ENCODE measurements around the gene SKOR1.

Gene SKOR1

GRCh38 chr15:67833710-67834511 is 8.6 kb downstream of the SKOR1 start:
- DNase-seq = peak; percentile 55

GRCh38 chr15:67834581-67835296 is 9.4 kb downstream of the SKOR1 start:
- DNase-seq = no peak

GRCh38 chr15:67835297-67836133 is 10.2 kb downstream of the SKOR1 start:
- DNase-seq = no peak

GRCh38 chr15:67836134-67836455 is 10.8 kb downstream of the SKOR1 start:
- DNase-seq = no peak

GRCh38 chr15:67836477-67836876 is 11.2 kb downstream of the SKOR1 start:
- peak; percentile 70 for DNase-seq

- DNase-seq = no peak
These were observed 11.6 kb downstream of the SKOR1 start for GRCh38 chr15:67836955-67837354.

- peak; percentile 61 for DNase-seq
These were observed 13.6 kb downstream of the SKOR1 start for GRCh38 chr15:67838789-67839332.

GRCh38 chr15:67839499-67839928 is 14.2 kb downstream of the SKOR1 start:
- DNase-seq = peak; percentile 60

GRCh38 chr15:67839929-67840748 is 14.8 kb downstream of the SKOR1 start, which contains the start of gene RNU6-1:
Gene RNU6-1, minus strand, starts transcription at chr15:67840045.
- DNase-seq = peak; percentile 96

GRCh38 chr15:67840749-67841512 is 15.6 kb downstream of the SKOR1 start:
- DNase-seq = no peak

- no peak for DNase-seq
These were observed 16.1 kb downstream of the SKOR1 start for GRCh38 chr15:67841513-67841762.

GRCh38 chr15:67843092-67843501 is 17.8 kb downstream of the SKOR1 start:
- DNase-seq = no peak

GRCh38 chr15:67843571-67844387 is 18.5 kb downstream of the SKOR1 start:
- no peak for DNase-seq

GRCh38 chr15:67845974-67846373 is 20.7 kb downstream of the SKOR1 start:
- DNase-seq = no peak

GRCh38 chr15:67849538-67849937 is 24.2 kb downstream of the SKOR1 start:
- no peak for DNase-seq

GRCh38 chr15:67850336-67850735 is 25.0 kb downstream of the SKOR1 start:
- DNase-seq = no peak

GRCh38 chr15:67850994-67851571 is 25.8 kb downstream of the SKOR1 start:
- peak; percentile 82 for DNase-seq

- no peak for DNase-seq
These were observed 27.1 kb downstream of the SKOR1 start for GRCh38 chr15:67852418-67852817.

GRCh38 chr15:67853454-67853853 is 28.1 kb downstream of the SKOR1 start:
- no peak for DNase-seq

GRCh38 chr15:67854358-67854757 is 29.0 kb downstream of the SKOR1 start:
- no peak for DNase-seq
